Activated naive CD8-positive, alpha-beta T cell treated with anti-CD3 and anti-CD28 coated beads for 36 hours (primary cell): Measurements from ENCODE around the gene ZNF337. TPM values are rescaled to one million over a fixed set of nuclear protein-coding genes. Genes with fewer than 3 reads are reported as not detected.

Source experiments
- total RNA-seq, 2 experiments: library from RNA; stranded (reverse); gene quantifications; one replicate each; pipeline ENCODE4 v1.2.3, GENCODE V29; 2021

Gene ZNF337
- total RNA-seq, 2 experiments from 2014 or later = 10.6 to 11.2 TPM

Other genes starting within 250 kb of the ZNF337 start
- 1 to 10 TPM; 2.0 to 2.2 TPM for gene NINL, start 111.3 kb downstream of the ZNF337 start, total RNA-seq
- 10 to 100 TPM; 10.2 to 10.9 TPM for gene NANP, start 72.8 kb downstream of the ZNF337 start, total RNA-seq